ENCODE measurements around the gene ALDH6A1. TPM values are rescaled to one million over a fixed set of nuclear protein-coding genes. Genes with fewer than 3 reads are reported as not detected.

ALDH6A1 gene
- total and polyA plus RNA-seq, 12 donors, result 11.3 to 129 (median 78.5) TPM

- 64% methylated on average over 3 of the region's 3 CpGs for WGBS, 2 donors
Observed at GRCh38 chr14:74048281-74048680, 36.0 kb downstream of the ALDH6A1 start.

GRCh38 chr14:74045522-74045921 is 38.7 kb downstream of the ALDH6A1 start:
- Histone ChIP-seq H3K27ac (no peak overlapping the region), H3K4me1 (no peaks in the 10 kb centered on the region), H3K36me3 (peaks cover 0 to 39% (median 4%) of the 10 kb centered on the region in 9 donors), H3K4me3 (no peak overlapping the region), H3K27me3 (no peaks in the 10 kb centered on the region), H3K9me3 (no peaks in the 10 kb centered on the region)
- DNase-seq, result no peak
- no peak for TF ChIP-seq CTCF (IDR thresholded peaks at IDR 0.05)
- intact Hi-C loops (cut with DNase I), result no loop called here
- WGBS, 2 donors, result 99% methylated on average over 4 of the region's 4 CpGs
- ATAC-seq, result no peak

More at GRCh38 chr14:74048281-74048680, 36.0 kb downstream of the ALDH6A1 start:
- Histone ChIP-seq H3K27ac (no peak overlapping the region), H3K4me3 (no peak overlapping the region), H3K4me1 (no peaks in the 10 kb centered on the region), H3K36me3 (peaks cover 0 to 33% (median 4%) of the 10 kb centered on the region in 9 donors), H3K9me3 (no peaks in the 10 kb centered on the region), H3K27me3 (no peaks in the 10 kb centered on the region)
- intact Hi-C loops (cut with DNase I), result no loop called here
- ATAC-seq, result no peak
- DNase-seq, result no peak
- TF ChIP-seq CTCF (IDR thresholded peaks at IDR 0.05), result no peak

GRCh38 chr14:74042296-74042695 is 42.0 kb downstream of the ALDH6A1 start:
- Histone ChIP-seq H3K4me3 (no peak overlapping the region), H3K27me3 (no peaks in the 10 kb centered on the region), H3K4me1 (no peaks in the 10 kb centered on the region), H3K27ac (no peak overlapping the region), H3K9me3 (no peaks in the 10 kb centered on the region), H3K36me3 (peaks cover 0 to 34% (median 0%) of the 10 kb centered on the region in 9 donors)
- TF ChIP-seq CTCF (IDR thresholded peaks at IDR 0.05), result no peak
- WGBS, 2 donors, result 57 to 87% methylated on average over 2 of the region's 2 CpGs
- DNase-seq, result no peak
- ATAC-seq, result no peak
- intact Hi-C loops (cut with DNase I), result no loop called here

GRCh38 chr14:74038020-74038859 is 46.0 kb downstream of the ALDH6A1 start:
- Histone ChIP-seq H3K27me3 (no peaks in the 10 kb centered on the region), H3K4me1 (no peaks in the 10 kb centered on the region), H3K9me3 (no peaks in the 10 kb centered on the region), H3K27ac (no peak overlapping the region), H3K36me3 (peaks cover 0 to 29% (median 0%) of the 10 kb centered on the region in 9 donors), H3K4me3 (no peak overlapping the region)
- intact Hi-C loops (cut with DNase I), result no loop called here
- peak; percentile 43 to 79 (median 70) for TF ChIP-seq CTCF (IDR thresholded peaks at IDR 0.05)
- ATAC-seq (no peak), DNase-seq (no peak)
- 67 to 68% methylated on average over 3 of the region's 3 CpGs for WGBS, 2 donors
